ENCODE results near the gene SLC25A22.

The SLC25A22 gene

GRCh38 chr11:833849-834311 is 35.8 kb upstream of the SLC25A22 start:
- no peak for DNase-seq (ENCODE audit: low spot score)

GRCh38 chr11:833114-833791 is 35.2 kb upstream of the SLC25A22 start:
- DNase-seq (ENCODE audit: low spot score): peak; percentile 51

- DNase-seq (ENCODE audit: low spot score): peak; percentile 66
These were observed 34.5 kb upstream of the SLC25A22 start, which contains the start of gene CD151 for GRCh38 chr11:832529-833113. TSS of gene CD151 (plus strand) at chr11:832952. CDS start at chr11:836070, 3,118 bp downstream.

GRCh38 chr11:831961-832528 is 34.0 kb upstream of the SLC25A22 start:
- no peak for DNase-seq (ENCODE audit: low spot score)

GRCh38 chr11:831118-831864 is 33.2 kb upstream of the SLC25A22 start:
- DNase-seq (ENCODE audit: low spot score): no peak

- no peak for DNase-seq (ENCODE audit: low spot score)
These were observed 32.4 kb upstream of the SLC25A22 start for GRCh38 chr11:830295-831117.

GRCh38 chr11:829847-830294 is 31.8 kb upstream of the SLC25A22 start:
- DNase-seq (ENCODE audit: low spot score): no peak

- no peak for DNase-seq (ENCODE audit: low spot score)
These were observed 31.2 kb upstream of the SLC25A22 start for GRCh38 chr11:829176-829846.

GRCh38 chr11:828506-829175 is 30.6 kb upstream of the SLC25A22 start:
- no peak for DNase-seq (ENCODE audit: low spot score)

GRCh38 chr11:827897-828192 is 29.8 kb upstream of the SLC25A22 start, which contains the start of gene CRACR2B:
TSS of gene CRACR2B (plus strand) at chr11:827919. CDS start at chr11:828608, 689 bp downstream.
- DNase-seq (ENCODE audit: low spot score): no peak

- peak; percentile 63 for DNase-seq (ENCODE audit: low spot score)
These were observed 29.2 kb upstream of the SLC25A22 start for GRCh38 chr11:827146-827896.

GRCh38 chr11:826836-827145 is 28.7 kb upstream of the SLC25A22 start:
- DNase-seq (ENCODE audit: low spot score): no peak

- no peak for DNase-seq (ENCODE audit: low spot score)
These were observed 28.1 kb upstream of the SLC25A22 start for GRCh38 chr11:826227-826621.

- peak; percentile 52 for DNase-seq (ENCODE audit: low spot score)
These were observed 27.5 kb upstream of the SLC25A22 start for GRCh38 chr11:825366-826226.

- no peak for DNase-seq (ENCODE audit: low spot score)
These were observed 26.9 kb upstream of the SLC25A22 start for GRCh38 chr11:824942-825341.

GRCh38 chr11:824292-824880 is 26.3 kb upstream of the SLC25A22 start:
- no peak for DNase-seq (ENCODE audit: low spot score)

GRCh38 chr11:823441-824291 is 25.6 kb upstream of the SLC25A22 start:
- DNase-seq (ENCODE audit: low spot score): no peak
